Activated T-cell treated with anti-CD3 and anti-CD28 coated beads for 1 hour (primary cell): ENCODE results near the gene ELL.

Experiments used
- DNase-seq: peaks from one replicate; pipeline ENCODE4 v3.0.0-alpha.2; 2020; ENCODE audit warnings: low read depth

ELL gene

GRCh38 chr19:18469069-18469846 lies 52.6 kb downstream of the ELL start:
- peak; percentile 52 for DNase-seq

- DNase-seq, result no peak
Measured at GRCh38 chr19:18468517-18468916, 53.4 kb downstream of the ELL start.

- no peak for DNase-seq
Measured at GRCh38 chr19:18467978-18468377, 53.9 kb downstream of the ELL start.

- no peak for DNase-seq
Measured at GRCh38 chr19:18466354-18466753, 55.5 kb downstream of the ELL start.

GRCh38 chr19:18465964-18466339 lies 55.9 kb downstream of the ELL start:
- DNase-seq, result no peak

GRCh38 chr19:18465214-18465963 lies 56.5 kb downstream of the ELL start:
- DNase-seq, result no peak

- DNase-seq, result no peak
Measured at GRCh38 chr19:18464646-18465045, 57.2 kb downstream of the ELL start.

GRCh38 chr19:18461471-18461870 lies 60.4 kb downstream of the ELL start:
- no peak for DNase-seq

GRCh38 chr19:18460900-18461299 lies 61.0 kb downstream of the ELL start:
- no peak for DNase-seq

- no peak for DNase-seq
Measured at GRCh38 chr19:18457483-18458331, 64.2 kb downstream of the ELL start.

GRCh38 chr19:18456974-18457373 lies 64.9 kb downstream of the ELL start:
- no peak for DNase-seq

- DNase-seq, result no peak
Measured at GRCh38 chr19:18456279-18456678, 65.6 kb downstream of the ELL start.

- DNase-seq, result no peak
Measured at GRCh38 chr19:18453269-18454024, 68.4 kb downstream of the ELL start.

GRCh38 chr19:18452386-18452785 lies 69.5 kb downstream of the ELL start:
- DNase-seq, result no peak

GRCh38 chr19:18450931-18451836 lies 70.7 kb downstream of the ELL start:
- DNase-seq, result peak; percentile 91

GRCh38 chr19:18450021-18450930 lies 71.6 kb downstream of the ELL start:
- DNase-seq, result no peak

GRCh38 chr19:18449552-18449951 lies 72.3 kb downstream of the ELL start:
- no peak for DNase-seq

- no peak for DNase-seq
Measured at GRCh38 chr19:18446811-18447359, 75.0 kb downstream of the ELL start.

GRCh38 chr19:18446145-18446810 lies 75.6 kb downstream of the ELL start:
- DNase-seq, result no peak
